HT1080 (cell line): ENCODE data around the gene NXNL1. TPM values are rescaled to one million over a fixed set of nuclear protein-coding genes. Genes with fewer than 3 reads are reported as not detected.
"Not testable (repeated sequence)": the region's sequence is repeated elsewhere in the genome, so short reads cannot be mapped to it uniquely, and the experiment has no call there.

ENCODE experiments used
- DNase-seq: peaks from one replicate; pipeline ENCODE4 v3.0.0-alpha.2; 2015; ENCODE audit warnings: low read depth
- polyA plus RNA-seq, 2 experiments: library from polyadenylated mRNA; depleted of rRNA; stranded (reverse); fragments of >200 nt; gene quantifications; 2 replicates each; pipeline ENCODE4 v1.2.3, GENCODE V29; 2015
- total RNA-seq: library from RNA; depleted of rRNA; stranded (reverse); fragments of >200 nt; shearing (Covaris generic); gene quantifications from 2 replicates; pipeline ENCODE4 v1.2.3, GENCODE V29; 2014; rRNA removed

The NXNL1 gene
- total RNA-seq = not detected in 2 replicates
- polyA plus RNA-seq (2015; cell fraction: cytosol; rRNA removed) = not detected in 2 replicates
- polyA plus RNA-seq (2015; cell fraction: nucleus; rRNA removed) = not detected in 2 replicates

- DNase-seq = no peak
Measured at GRCh38 chr19:17460372-17461230, at the start of gene NXNL1. Gene NXNL1, minus strand, starts transcription at chr19:17460926. Its CDS starts 57 bp downstream, at chr19:17460869.

GRCh38 chr19:17508558-17508933, 47.8 kb upstream of the NXNL1 start:
- not testable (repeated sequence) for DNase-seq

GRCh38 chr19:17506745-17507144, 46.0 kb upstream of the NXNL1 start:
- DNase-seq = no peak

GRCh38 chr19:17505223-17505622, 44.5 kb upstream of the NXNL1 start:
- DNase-seq = no peak

GRCh38 chr19:17504456-17504855, 43.7 kb upstream of the NXNL1 start:
- no peak for DNase-seq

GRCh38 chr19:17504030-17504429, 43.3 kb upstream of the NXNL1 start:
- DNase-seq = no peak

GRCh38 chr19:17503240-17503639, 42.5 kb upstream of the NXNL1 start:
- DNase-seq = no peak

- no peak for DNase-seq
Measured at GRCh38 chr19:17500447-17501198, 39.9 kb upstream of the NXNL1 start.

- DNase-seq = no peak
Measured at GRCh38 chr19:17499648-17500446, 39.1 kb upstream of the NXNL1 start.

- DNase-seq = not testable (repeated sequence)
Measured at GRCh38 chr19:17499025-17499424, 38.3 kb upstream of the NXNL1 start.

GRCh38 chr19:17497149-17497798, 36.5 kb upstream of the NXNL1 start:
- DNase-seq = no peak

GRCh38 chr19:17496337-17496997, 35.7 kb upstream of the NXNL1 start:
- peak; percentile 54 for DNase-seq

- no peak for DNase-seq
Measured at GRCh38 chr19:17495639-17496296, 35.0 kb upstream of the NXNL1 start.

GRCh38 chr19:17491287-17491686, 30.6 kb upstream of the NXNL1 start:
- no peak for DNase-seq

GRCh38 chr19:17490411-17490810, 29.7 kb upstream of the NXNL1 start:
- DNase-seq = no peak

GRCh38 chr19:17489392-17490030, 28.8 kb upstream of the NXNL1 start:
- DNase-seq = no peak

GRCh38 chr19:17488593-17489391, 28.1 kb upstream of the NXNL1 start:
- no peak for DNase-seq
